Activated CD8-positive, alpha-beta memory T cell treated with anti-CD3 and anti-CD28 coated beads, Interleukin-2, amount 50 U/mL, for 48 hours (primary cell): ENCODE measurements around the gene KRTAP4-2.
"Not testable (repeated sequence)": the region's sequence is repeated elsewhere in the genome, so short reads cannot be mapped to it uniquely, and the experiment has no call there.

Experiments
- DNase-seq: peaks from one replicate; pipeline ENCODE4 v3.0.0-alpha.2; 2020

KRTAP4-2 gene

DNA sequence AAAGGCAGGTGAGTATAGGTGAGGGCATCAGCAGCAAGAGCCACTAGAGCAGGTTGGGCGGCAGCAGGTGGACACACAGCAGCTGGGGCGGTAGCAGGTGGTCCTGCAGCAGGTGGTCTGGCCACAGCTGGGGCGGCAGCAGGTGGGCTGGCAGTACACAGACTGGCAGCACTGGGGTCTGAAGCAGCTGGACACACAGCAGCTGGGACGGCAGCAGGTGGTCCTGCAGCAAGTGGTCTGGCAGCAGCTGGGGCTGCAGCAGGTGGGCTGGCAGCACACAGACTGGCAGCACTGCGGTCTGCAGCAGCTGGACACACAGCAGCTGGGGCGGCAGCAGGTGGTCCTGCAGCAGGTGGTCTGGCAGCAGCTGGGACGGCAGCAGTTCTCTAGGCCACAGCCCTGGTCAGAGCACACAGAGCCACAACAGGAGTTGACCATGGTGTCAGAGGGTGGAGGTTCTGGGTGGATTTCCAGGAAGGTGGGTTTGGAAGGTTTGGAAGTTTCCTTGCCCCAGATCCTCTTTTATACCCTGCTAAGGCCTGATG lies at the start of gene KRTAP4-2:
TSS of gene KRTAP4-2 (minus strand) at position 495 of the 545 bp plus-strand sequence. CDS start at position 438, 57 bp downstream.
- no peak for DNase-seq

DNA sequence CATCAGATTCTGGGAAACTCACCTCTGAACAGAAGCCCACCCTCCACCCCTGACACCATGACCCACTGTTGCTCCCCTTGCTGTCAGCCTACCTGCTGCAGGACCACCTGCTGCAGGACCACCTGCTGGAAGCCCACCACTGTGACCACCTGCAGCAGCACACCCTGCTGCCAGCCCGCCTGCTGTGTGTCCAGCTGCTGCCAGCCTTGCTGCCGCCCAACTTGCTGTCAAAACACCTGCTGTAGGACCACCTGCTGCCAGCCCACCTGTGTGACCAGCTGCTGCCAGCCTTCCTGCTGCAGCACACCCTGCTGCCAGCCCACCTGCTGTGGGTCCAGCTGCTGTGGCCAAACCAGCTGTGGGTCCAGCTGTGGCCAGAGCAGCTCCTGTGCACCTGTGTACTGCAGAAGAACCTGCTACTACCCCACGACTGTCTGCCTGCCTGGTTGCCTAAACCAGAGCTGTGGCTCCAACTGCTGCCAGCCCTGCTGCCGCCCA lies 48.6 kb upstream of the KRTAP4-2 start, which contains the start of gene KRTAP9-2:
TSS of gene KRTAP9-2 (plus strand) at position 51 of the 498 bp plus-strand sequence. CDS start at position 58, 7 bp downstream.
- DNase-seq, result not testable (repeated sequence)

- DNase-seq, result no peak
These were observed 48.0 kb upstream of the KRTAP4-2 start for GRCh38 chr17:41226051-41226450.

DNA sequence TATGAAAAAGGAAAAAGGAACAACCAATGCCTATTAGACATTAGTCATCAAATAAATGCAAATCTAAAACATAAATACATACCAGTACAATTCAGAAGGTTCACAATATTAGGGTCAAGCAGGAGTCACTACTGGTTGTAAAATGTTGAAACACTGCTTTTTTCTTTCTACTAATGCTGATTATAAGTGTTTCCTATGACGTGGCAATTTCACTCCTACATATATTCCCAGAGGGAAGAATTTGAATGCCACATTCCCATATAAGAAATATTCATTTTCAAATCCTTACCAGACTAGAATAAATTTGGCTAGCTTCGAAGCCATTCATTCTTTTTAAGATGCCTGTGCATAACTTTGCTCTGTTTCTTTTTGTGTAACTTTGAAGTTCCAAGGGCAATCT lies 45.8 kb upstream of the KRTAP4-2 start:
- DNase-seq, result no peak

GRCh38 chr17:41215681-41216080 lies 37.7 kb upstream of the KRTAP4-2 start:
- no peak for DNase-seq

- DNase-seq, result no peak
These were observed 34.6 kb upstream of the KRTAP4-2 start for GRCh38 chr17:41212524-41213169.

DNA sequence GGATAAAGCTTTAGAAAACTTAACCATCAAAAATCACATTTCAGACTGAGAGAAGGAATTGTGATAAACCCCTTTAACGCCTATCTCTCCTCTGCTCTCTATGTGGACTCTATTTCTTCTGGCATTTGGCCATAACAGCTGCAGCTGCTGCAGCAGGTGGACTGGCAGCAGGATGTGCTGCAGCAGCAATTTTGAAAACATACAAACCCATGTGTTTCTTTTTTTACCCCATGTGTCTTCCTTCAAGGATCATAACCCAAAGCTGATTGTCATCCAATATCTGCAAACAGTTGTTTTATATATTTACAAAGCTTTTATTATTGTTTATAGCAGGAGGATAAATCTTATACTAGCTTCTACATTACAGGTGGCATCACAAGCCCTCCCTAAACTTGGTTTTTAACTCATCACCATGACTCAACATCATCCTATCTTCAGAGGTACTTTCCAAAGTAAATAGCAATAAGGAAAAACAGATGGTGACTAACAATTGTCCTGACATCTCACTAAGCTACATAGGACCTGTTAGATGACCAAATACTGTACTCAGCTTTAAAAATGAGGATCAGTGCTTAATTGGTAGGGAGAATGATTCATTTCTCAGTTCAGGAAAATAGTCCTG lies 33.9 kb upstream of the KRTAP4-2 start:
- no peak for DNase-seq

GRCh38 chr17:41199421-41200078 lies 21.5 kb upstream of the KRTAP4-2 start:
- DNase-seq, result no peak

- DNase-seq, result no peak
These were observed 18.0 kb upstream of the KRTAP4-2 start for GRCh38 chr17:41196068-41196467.

DNA sequence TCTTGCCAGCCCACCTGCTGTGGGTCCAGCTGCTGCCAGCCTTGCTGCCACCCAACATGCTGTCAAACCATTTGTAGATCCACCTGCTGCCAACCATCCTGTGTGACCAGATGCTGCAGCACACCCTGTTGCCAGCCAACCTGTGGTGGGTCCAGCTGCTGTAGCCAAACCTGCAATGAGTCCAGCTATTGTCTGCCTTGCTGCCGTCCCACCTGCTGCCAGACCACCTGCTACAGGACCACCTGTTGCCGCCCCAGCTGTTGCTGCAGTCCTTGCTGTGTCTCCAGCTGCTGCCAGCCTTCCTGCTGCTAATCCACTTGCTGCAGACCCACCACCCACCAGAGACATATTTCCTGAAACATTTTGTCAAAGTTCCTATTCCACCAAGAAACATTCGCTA lies 12.3 kb upstream of the KRTAP4-2 start:
- DNase-seq, result no peak

DNA sequence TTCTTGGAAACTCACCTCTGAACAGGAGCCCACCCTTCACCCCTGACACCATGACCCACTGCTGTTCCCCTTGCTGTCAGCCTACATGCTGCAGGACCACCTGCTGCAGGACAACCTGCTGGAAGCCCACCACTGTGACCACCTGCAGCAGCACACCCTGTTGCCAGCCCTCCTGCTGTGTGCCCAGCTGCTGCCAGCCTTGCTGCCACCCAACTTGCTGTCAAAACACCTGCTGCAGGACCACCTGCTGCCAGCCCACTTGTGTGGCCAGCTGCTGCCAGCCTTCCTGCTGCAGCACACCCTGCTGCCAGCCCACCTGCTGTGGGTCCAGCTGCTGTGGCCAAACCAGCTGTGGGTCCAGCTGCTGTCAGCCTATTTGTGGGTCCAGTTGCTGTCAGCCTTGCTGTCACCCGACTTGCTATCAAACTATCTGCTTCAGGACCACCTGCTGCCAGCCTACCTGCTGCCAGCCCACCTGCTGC lies 11.9 kb upstream of the KRTAP4-2 start, which contains the start of gene KRTAP9-1:
TSS of gene KRTAP9-1 (plus strand) at position 51 of the 482 bp plus-strand sequence. CDS start at position 51, 0 bp downstream.
- DNase-seq, result not testable (repeated sequence)

GRCh38 chr17:41186872-41187271 lies 8.9 kb upstream of the KRTAP4-2 start:
- no peak for DNase-seq

GRCh38 chr17:41185001-41185400 lies 7.0 kb upstream of the KRTAP4-2 start:
- DNase-seq, result no peak

DNA sequence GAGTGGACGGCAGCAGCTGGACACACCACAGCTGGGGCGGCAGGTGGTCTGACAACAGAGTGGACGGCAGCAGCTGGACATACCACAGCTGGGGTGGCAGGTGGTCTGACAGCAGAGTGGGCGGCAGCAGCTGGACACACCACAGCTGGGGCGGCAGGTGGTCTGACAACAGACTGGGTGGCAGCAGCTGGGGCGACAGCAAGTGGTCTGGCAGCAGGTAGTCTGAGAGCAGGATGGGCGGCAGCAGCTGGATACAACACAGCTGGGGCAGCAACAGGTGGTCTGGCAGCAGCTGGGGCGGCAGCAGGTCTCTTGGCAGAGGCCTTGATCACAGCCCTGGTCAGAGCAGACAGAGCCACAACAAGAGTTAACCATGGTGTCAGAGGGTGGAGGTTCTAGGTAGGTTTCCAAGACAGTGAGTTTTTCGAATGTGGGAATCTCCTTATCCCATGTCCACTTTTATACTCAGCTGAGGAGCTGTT lies 6.5 kb upstream of the KRTAP4-2 start, which contains the start of gene KRTAP4-1:
TSS of gene KRTAP4-1 (minus strand) at position 432 of the 482 bp plus-strand sequence. CDS start at position 375, 57 bp downstream.
- DNase-seq, result no peak

DNA sequence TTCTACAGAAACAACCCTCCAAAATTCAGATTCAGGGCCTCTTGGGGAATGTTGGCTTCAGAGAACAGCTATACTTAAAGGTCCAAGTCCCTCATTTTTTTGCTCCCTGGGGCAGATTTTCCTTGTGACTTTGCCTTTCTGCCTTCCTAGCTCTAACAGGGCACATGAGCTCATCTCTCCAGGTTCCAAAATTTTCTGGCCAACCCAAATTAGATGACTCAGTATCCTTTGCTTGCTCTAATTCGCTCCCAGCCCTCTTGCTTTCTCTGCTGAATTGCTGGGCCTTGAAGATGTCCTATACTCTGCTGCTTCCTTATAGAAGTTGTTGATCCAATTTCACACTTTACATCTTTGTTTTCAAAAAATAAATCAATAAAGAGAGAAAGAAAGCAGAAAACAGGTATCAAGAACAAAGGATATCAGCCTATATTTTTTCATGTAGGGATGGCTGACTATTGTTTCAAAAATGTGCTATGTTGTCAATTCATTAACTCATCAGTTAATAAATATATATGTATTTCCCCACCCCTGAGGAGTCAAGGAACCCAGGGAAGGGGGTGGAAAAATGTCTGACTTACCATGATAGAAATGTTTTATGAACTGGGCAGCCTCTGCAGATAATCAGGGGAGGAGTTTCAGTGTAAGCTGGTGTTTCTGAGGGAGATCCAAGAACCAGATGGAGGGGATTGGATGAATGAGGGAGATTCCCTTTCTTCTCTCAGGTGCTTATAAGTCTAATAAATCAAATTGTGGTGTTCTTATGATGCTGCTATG lies 1.0 kb upstream of the KRTAP4-2 start:
- no peak for DNase-seq

- no peak for DNase-seq
These were observed 320 bp upstream of the KRTAP4-2 start for GRCh38 chr17:41178341-41178740.

DNA sequence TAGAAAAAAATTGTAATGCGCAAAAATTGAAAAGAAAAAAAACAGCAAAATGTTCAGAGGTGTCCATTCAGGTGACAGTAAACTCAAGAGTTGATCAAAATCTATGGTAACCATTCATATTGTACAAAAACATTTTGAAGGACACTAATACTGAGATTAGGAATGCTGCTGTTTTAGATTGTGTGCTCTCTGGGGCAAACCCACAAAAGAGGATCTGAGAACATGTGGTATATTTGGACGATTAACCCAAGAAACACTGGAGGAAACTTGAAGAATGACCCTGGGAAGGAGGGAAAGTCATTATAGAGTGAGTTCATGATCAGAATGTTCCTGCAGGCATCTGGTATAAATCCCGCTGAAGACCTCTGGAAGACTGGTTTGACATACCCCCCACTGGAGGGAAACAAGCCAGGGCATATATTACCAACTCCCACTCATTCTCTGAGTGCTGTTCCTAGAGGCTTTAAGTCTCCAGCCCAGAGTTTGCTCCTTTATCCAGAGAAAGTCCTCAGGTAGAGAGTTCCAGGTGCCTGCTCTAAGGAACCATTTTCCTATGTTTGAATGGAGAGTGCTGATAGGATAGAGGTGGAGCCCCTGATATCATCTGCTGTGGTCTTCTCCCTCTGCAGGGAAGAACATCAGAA lies 1.2 kb downstream of the KRTAP4-2 start:
- DNase-seq, result no peak

DNA sequence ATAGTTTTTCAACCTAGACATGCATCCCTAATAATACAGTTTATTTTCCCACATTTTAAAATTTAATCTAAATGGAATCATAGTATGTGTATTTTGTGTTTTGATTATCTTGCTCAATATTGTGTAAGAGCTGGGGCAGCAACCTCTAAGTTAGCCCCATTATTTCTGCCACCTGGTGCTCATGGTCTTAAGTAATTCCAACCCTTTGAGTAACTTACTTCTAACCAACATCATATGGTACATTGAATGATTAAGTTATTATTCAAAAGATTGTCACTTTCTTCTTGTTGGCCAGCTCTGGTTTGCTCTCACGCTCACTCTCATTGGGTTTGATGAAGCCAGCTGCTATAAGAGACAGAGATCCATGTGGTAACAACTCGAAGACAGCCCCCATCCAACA lies 6.1 kb downstream of the KRTAP4-2 start:
- no peak for DNase-seq

GRCh38 chr17:41168121-41168520 lies 9.9 kb downstream of the KRTAP4-2 start, which contains the start of gene KRTAP4-3:
TSS of gene KRTAP4-3 (minus strand) at chr17:41168221. CDS start at chr17:41168172, 49 bp downstream.
- DNase-seq, result no peak

DNA sequence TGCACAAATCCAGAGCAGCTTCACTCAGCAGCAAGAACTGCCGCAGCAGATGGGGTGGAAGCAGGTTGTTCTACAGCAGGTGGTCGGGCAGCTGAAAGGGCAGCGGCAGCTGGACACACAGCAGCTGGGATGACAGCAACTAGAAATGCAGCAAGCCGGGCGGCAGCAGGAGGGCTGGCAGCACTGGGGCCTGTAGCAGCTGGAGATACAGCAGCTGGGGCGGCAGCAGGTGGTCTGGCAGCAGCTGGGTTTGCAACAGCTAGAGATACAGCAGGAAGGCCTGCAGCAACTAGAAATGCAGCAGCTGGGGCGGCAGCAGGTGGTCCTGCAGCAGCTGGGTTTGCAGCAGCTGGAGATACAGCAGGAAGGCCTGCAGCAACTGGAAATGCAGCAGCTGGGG lies 10.5 kb downstream of the KRTAP4-2 start:
- DNase-seq, result no peak

DNA sequence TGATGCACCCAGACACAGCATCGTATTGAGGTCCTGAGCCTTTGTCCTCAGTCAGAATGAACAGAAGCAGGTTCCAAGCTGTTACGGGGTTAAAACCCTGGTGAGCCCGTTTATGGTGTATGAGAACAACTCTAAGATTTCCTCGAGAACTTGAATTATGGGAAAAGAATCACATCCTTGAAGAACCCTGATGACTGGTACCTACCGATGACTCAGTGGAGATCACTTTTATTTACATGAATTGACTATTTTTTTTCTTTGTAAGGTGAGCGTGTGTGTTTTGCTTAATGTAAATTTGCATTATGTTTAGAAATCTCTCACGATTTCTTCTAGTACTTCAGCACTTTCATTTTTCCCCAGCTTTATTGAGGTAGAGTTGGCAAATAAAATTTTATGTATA lies 14.2 kb downstream of the KRTAP4-2 start:
- no peak for DNase-seq
